Medulla oblongata (tissue), 1 donor: ENCODE measurements around the gene GP1BA.

Experiments used
- DNase-seq: peaks from one replicate; pipeline ENCODE4 v3.0.0-alpha.2; 2015; ENCODE audit errors: extremely low spot score

The GP1BA gene

DNA sequence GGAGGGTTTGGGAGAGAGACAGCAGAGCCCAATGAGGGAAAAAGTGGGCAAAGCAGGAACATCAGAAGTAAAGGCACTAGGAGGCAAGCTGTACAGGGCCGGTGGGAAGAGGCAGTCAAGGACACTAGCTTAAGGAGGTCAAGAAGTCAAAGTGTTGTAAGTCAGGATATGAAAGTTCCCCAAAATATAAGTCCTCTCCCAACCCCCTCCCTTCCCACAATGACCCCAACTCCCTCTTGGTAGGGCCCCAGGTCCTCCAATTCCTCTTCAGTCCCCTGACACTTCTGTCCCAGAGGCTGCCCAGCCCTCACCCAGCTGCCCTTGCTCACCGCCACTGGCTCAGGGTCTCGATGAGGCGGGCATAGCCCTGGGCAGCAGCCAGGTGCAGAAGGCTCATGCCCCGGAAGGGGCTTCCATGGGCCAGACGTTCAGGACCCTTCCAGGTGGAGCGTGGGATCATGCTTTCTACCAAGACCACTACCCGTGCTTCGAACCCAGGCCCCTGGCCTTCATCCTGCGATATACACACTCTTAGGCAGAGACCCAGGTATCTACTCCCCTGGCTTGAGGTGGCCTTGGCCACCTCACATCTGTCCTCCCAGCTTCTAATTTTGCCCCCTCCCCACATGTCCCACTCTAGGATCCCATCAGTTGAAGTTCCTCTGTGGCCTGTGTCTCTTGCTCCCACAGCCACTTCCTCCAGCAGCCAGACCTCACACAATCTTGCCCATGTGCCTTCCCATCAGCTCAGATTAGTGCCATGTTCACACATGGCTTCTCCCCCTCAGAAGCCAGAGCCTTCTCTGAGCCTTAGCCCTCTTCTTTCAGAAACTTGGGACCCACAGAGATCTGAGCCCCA, 41.4 kb downstream of the GP1BA start:
- DNase-seq = no peak

GRCh38 chr17:4974115-4974670, 42.1 kb downstream of the GP1BA start:
- no peak for DNase-seq

DNA sequence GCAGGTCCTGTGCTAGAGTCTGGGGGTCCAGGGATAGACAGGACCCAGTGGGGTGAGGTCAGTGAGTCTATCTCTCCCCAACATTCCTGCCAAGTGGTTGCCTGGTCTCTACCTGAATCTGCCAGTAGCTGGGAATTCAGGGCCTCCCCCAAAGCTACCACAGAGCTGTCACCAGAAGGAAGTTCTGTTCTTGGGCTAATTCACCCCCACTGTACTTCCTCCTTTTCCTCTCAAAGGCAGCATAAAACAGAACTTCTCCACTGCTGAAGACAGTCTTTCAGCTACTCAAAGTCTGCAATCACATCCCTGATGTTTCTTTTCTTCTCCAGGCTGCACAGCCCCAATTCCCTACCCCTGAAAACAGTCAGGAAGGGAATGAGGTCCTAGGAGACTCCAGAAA, 46.6 kb downstream of the GP1BA start:
- peak; percentile 52 for DNase-seq

- DNase-seq = peak; percentile 50
Observed at GRCh38 chr17:4980644-4981216, 48.7 kb downstream of the GP1BA start.

- DNase-seq = no peak
Observed at GRCh38 chr17:4982305-4982704, 50.2 kb downstream of the GP1BA start.
